Liver (tissue), 9 donors: ENCODE measurements around the gene PCSK6. TPM values are rescaled to one million over a fixed set of nuclear protein-coding genes. Genes with fewer than 3 reads are reported as not detected.

Experiments used
- DNase-seq: peaks from one replicate; pipeline ENCODE4 v3.0.0-alpha.2; 2017; ENCODE audit warnings: low spot score
- H3K27ac ChIP-seq, 2 donors: one replicate each; pipeline ENCODE4 v1.7.0; 2013; ENCODE audit warnings: inconsistent platforms in 2 of 2, low read length in 2 of 2, control low read depth in 1 of 2, low read depth in 1 of 2, mild to moderate bottlenecking in 1 of 2
- H3K27me3 ChIP-seq, 4 donors: one replicate each; pipeline versions ENCODE4 v1.6.1 to v1.7.0; 2013; ENCODE audit warnings: low read length in 3 of 4, inconsistent platforms in 1 of 4, mild to moderate bottlenecking in 1 of 4, moderate library complexity in 1 of 4; ENCODE audit not compliant: control insufficient read depth in 4 of 4, insufficient read depth in 4 of 4
- H3K36me3 ChIP-seq, 4 donors: one replicate each; pipeline versions ENCODE4 v1.6.1 to v1.7.0; 2013; ENCODE audit warnings: low read length in 3 of 4, mild to moderate bottlenecking in 3 of 4, low read depth in 1 of 4, moderate library complexity in 1 of 4; ENCODE audit not compliant: control insufficient read depth in 4 of 4, insufficient read depth in 3 of 4
- H3K4me1 ChIP-seq, 4 donors: one replicate each; pipeline versions ENCODE4 v1.6.1 to v1.7.0; 2013; ENCODE audit warnings: low read length in 3 of 4, mild to moderate bottlenecking in 3 of 4, moderate library complexity in 1 of 4; ENCODE audit not compliant: control insufficient read depth in 4 of 4, insufficient read depth in 4 of 4
- H3K4me3 ChIP-seq, 3 donors: one replicate each; pipeline versions ENCODE4 v1.6.1 to v1.7.0; 2013; ENCODE audit warnings: low read length in 3 of 3, control low read depth in 1 of 3, low read depth in 1 of 3, mild to moderate bottlenecking in 1 of 3
- H3K9ac ChIP-seq, 2 donors: one replicate each; pipeline ENCODE4 v1.7.0; 2013; ENCODE audit warnings: low read length in 2 of 2, mild to moderate bottlenecking in 2 of 2, moderate library complexity in 2 of 2, control low read depth in 1 of 2, low read depth in 1 of 2
- H3K9me3 ChIP-seq, 4 donors: one replicate each; pipeline versions ENCODE4 v1.6.1 to v1.7.0; 2013; ENCODE audit warnings: low read length in 3 of 4; ENCODE audit not compliant: control insufficient read depth in 4 of 4
- ATF3 ChIP-seq: IDR thresholded peaks from 2 replicates; pipeline ENCODE4 v1.6.1; 2016; ENCODE audit warnings: antibody characterized with exemption
- CTCF ChIP-seq: fragments of 150-350 bp; IDR thresholded peaks from 2 replicates; pipeline ENCODE4 v1.5.1; 2017; ENCODE audit warnings: improper control_type of control experiment, low read depth, low read length; ENCODE audit not compliant: missing input control
- EGR1 ChIP-seq, 2 donors: IDR thresholded peaks; 2 replicates each; pipeline ENCODE4 v1.6.1; 2016 to 2018; ENCODE audit warnings: antibody characterized with exemption in 2 of 2, low read depth in 2 of 2
- FOXA1 ChIP-seq: IDR thresholded peaks from 2 replicates; pipeline ENCODE4 v1.6.1; 2016; ENCODE audit warnings: antibody characterized with exemption
- FOXA2 ChIP-seq: IDR thresholded peaks from 2 replicates; pipeline ENCODE4 v1.6.1; 2016; ENCODE audit warnings: antibody characterized with exemption
- GABPA ChIP-seq, 2 donors: IDR thresholded peaks in 1 of 2; conservative IDR thresholded peaks in 1 of 2; 2 replicates each; pipeline ENCODE4 v1.6.1; 2016; ENCODE audit warnings: antibody characterized with exemption in 2 of 2, mild to moderate bottlenecking in 1 of 2, moderate library complexity in 1 of 2
- HNF4A ChIP-seq, 2 donors: conservative IDR thresholded peaks; 2 replicates each; pipeline ENCODE4 v1.6.1; 2016; ENCODE audit warnings: antibody characterized with exemption in 2 of 2, mild to moderate bottlenecking in 2 of 2
- HNF4G ChIP-seq: IDR thresholded peaks from 2 replicates; pipeline ENCODE4 v1.6.1; 2016; ENCODE audit warnings: antibody characterized with exemption
- JUND ChIP-seq, 2 donors: IDR thresholded peaks; 2 replicates each; pipeline ENCODE4 v1.6.1; 2016; ENCODE audit warnings: antibody characterized with exemption in 2 of 2
- MAX ChIP-seq: IDR thresholded peaks from 2 replicates; pipeline ENCODE4 v1.6.1; 2016; ENCODE audit warnings: antibody characterized with exemption
- NR2F2 ChIP-seq: IDR thresholded peaks from 2 replicates; pipeline ENCODE4 v1.6.1; 2016; ENCODE audit warnings: antibody characterized with exemption
- RAD21 ChIP-seq, 2 donors: IDR thresholded peaks; 2 replicates each; pipeline ENCODE4 v1.6.1; 2016; ENCODE audit warnings: antibody characterized with exemption in 2 of 2, mild to moderate bottlenecking in 2 of 2
- REST ChIP-seq: IDR thresholded peaks from 2 replicates; pipeline ENCODE4 v1.6.1; 2016; ENCODE audit warnings: antibody characterized with exemption, mild to moderate bottlenecking
- RXRA ChIP-seq, 2 donors: IDR thresholded peaks; 2 replicates each; pipeline ENCODE4 v1.6.1; 2017 to 2018; ENCODE audit warnings: antibody characterized with exemption in 2 of 2, mild to moderate bottlenecking in 1 of 2
- SP1 ChIP-seq: IDR thresholded peaks from 2 replicates; pipeline ENCODE4 v1.6.1; 2018; ENCODE audit warnings: antibody characterized with exemption, mild to moderate bottlenecking
- TAF1 ChIP-seq: conservative IDR thresholded peaks from 2 replicates; pipeline ENCODE4 v1.6.1; 2016; ENCODE audit warnings: antibody characterized with exemption, mild to moderate bottlenecking
- YY1 ChIP-seq: IDR thresholded peaks from 2 replicates; pipeline ENCODE4 v1.6.1; 2016; ENCODE audit warnings: antibody characterized with exemption, mild to moderate bottlenecking
- ZBTB33 ChIP-seq: IDR thresholded peaks from 2 replicates; pipeline ENCODE4 v1.6.1; 2016; ENCODE audit warnings: antibody characterized with exemption
- WGBS: extraction: QIAGEN DNeasy Blood & Tissue Kit; methylation state at CpG from one replicate; pipeline ENCODE4 v1.1.7; 2013; 5-methylcytosine and 5-hydroxymethylcytosine counted together
- polyA plus RNA-seq, 2 donors: library from polyadenylated mRNA; stranded (reverse) in 1 of 2; unstranded in 1 of 2; fragments of 200-250 nt in 1 of 2; fragments of >200 nt in 1 of 2; fragmentation: Nextera tagmentation in 1 of 2; extraction: Ambion mirVana in 1 of 2; gene quantifications; one replicate each; pipeline versions ENCODE4 v1.2.1 to v1.2.3, GENCODE V29; 2013 to 2015
- total RNA-seq, 2 donors: library from RNA; depleted of rRNA; stranded (reverse); fragments of >200 nt; gene quantifications; one replicate each; pipeline ENCODE4 v1.2.3, GENCODE V29; 2014
- donor health status: healthy.
- donor health status: healthy.
- donor health status: healthy.
- donor health status: healthy.
- donor health status: healthy.

Gene PCSK6
- total and polyA plus RNA-seq, 4 donors, result 94.8 to 398 (median 168) TPM

GRCh38 chr15:101494251-101494796 is 4.8 kb upstream of the PCSK6 start:
- H3K4me1 ChIP-seq, result peaks cover 0 to 21% (median 11%) of the 10 kb centered on the region in 4 donors
- H3K4me3 ChIP-seq, result no peak overlapping the region
- no peaks in the 10 kb centered on the region for H3K27me3 ChIP-seq
- DNase-seq, result no peak
- TF ChIP-seq MAX (no peak), HNF4G (no peak), TAF1 (no peak), RXRA (IDR thresholded peaks at IDR 0.05) (no peak), ZBTB33 (no peak), REST (no peak), NR2F2 (no peak), SP1 (no peak), FOXA2 (no peak), EGR1 (IDR thresholded peaks at IDR 0.05; ENCODE audit: low read depth in 2 of 2) (no peak), FOXA1 (no peak), ATF3 (no peak), CTCF (no peak), GABPA (IDR thresholded peaks at IDR 0.05 in 1 of 2, conservative IDR thresholded peaks at IDR 0.05 in 1 of 2) (no peak), HNF4A (conservative IDR thresholded peaks at IDR 0.05) (no peak), JUND (IDR thresholded peaks at IDR 0.05) (no peak), RAD21 (IDR thresholded peaks at IDR 0.05) (no peak), YY1 (no peak)
- no peak overlapping the region for H3K27ac ChIP-seq
- H3K9me3 ChIP-seq, result no peaks in the 10 kb centered on the region
- WGBS, result 84% methylated on average over 10 of the region's 10 CpGs
- H3K9ac ChIP-seq, result no peak overlapping the region
- no peaks in the 10 kb centered on the region for H3K36me3 ChIP-seq
